ENCODE data around the gene BBC3.

- no peak for TF ChIP-seq CTCF (IDR thresholded peaks at IDR 0.05)
- no peak for TF ChIP-seq ZFX (IDR thresholded peaks at IDR 0.05; ENCODE audit: borderline replicate concordance)
Observed at GRCh38 chr19:47187335-47187655, 43.7 kb downstream of the BBC3 start.

Measured in 22Rv1 (cell line).